Stomach (tissue), 9 donors: ENCODE measurements around the gene PSMD13. TPM values are rescaled to one million over a fixed set of nuclear protein-coding genes. Genes with fewer than 3 reads are reported as not detected.
"Not testable (repeated sequence)": the region's sequence is repeated elsewhere in the genome, so short reads cannot be mapped to it uniquely, and the experiment has no call there.

Source experiments
- DNase-seq, 2 donors: peaks; one replicate each; pipeline versions ENCODE4 v3.0.0 to v3.0.0-alpha.2; 2013 to 2019
- H3K27ac ChIP-seq, 5 donors: fragments of 200-600 bp in 4 of 5; sonication (generic) in 4 of 5; one replicate each; pipeline ENCODE4 v1.5.1; 2013 to 2019; ENCODE audit warnings: mild to moderate bottlenecking in 1 of 5, moderate library complexity in 1 of 5
- H3K27me3 ChIP-seq, 3 donors: fragments of 200-600 bp; sonication (generic); one replicate each; pipeline ENCODE4 v1.5.1; 2017 to 2019; ENCODE audit warnings: mixed run types in 1 of 3
- H3K36me3 ChIP-seq, 4 donors: fragments of 200-600 bp; sonication (generic); 1 replicate in 3 of 4; 2 replicates in 1 of 4; pipeline ENCODE4 v1.5.1; 2016 to 2019
- H3K4me1 ChIP-seq, 4 donors: fragments of 200-600 bp; sonication (generic); one replicate each; pipeline ENCODE4 v1.5.1; 2016 to 2019
- H3K4me3 ChIP-seq, 4 donors: fragments of 200-600 bp; sonication (generic) in 3 of 4; one replicate each; pipeline ENCODE4 v1.5.1; 2016 to 2019; ENCODE audit warnings: mild to moderate bottlenecking in 1 of 4
- H3K9me3 ChIP-seq, 4 donors: fragments of 200-600 bp; sonication (generic); one replicate each; pipeline ENCODE4 v1.5.1; 2016 to 2019
- CTCF ChIP-seq, 7 experiments: fragments of 450-650 bp in 4 of 7; fragments of 200-600 bp in 3 of 7; sonication (generic) in 3 of 7; IDR thresholded peaks; one replicate each; pipeline ENCODE4 v1.5.1; 2016 to 2019; ENCODE audit warnings: antibody characterized with exemption in 7 of 7, control low read depth in 2 of 7, mild to moderate bottlenecking in 1 of 7
- EP300 ChIP-seq: sonication (generic); formaldehyde crosslinking; IDR thresholded peaks from one replicate; pipeline ENCODE4 v1.6.1; 2017; ENCODE audit warnings: antibody characterized with exemption
- POLR2A ChIP-seq, 4 donors: fragments of 450-650 bp; IDR thresholded peaks; one replicate each; pipeline ENCODE4 v1.6.1; 2016; ENCODE audit warnings: antibody characterized with exemption in 4 of 4, control low read depth in 2 of 4, mild to moderate bottlenecking in 1 of 4, moderate library complexity in 1 of 4
- POLR2AphosphoS5 ChIP-seq, 3 donors: sonication (generic); formaldehyde crosslinking; IDR thresholded peaks; one replicate each; pipeline ENCODE4 v1.6.1; 2016; ENCODE audit warnings: antibody characterized with exemption in 3 of 3
- WGBS, 5 donors: extraction: QIAGEN DNeasy Blood & Tissue Kit in 3 of 5; methylation state at CpG; one replicate each; pipeline versions ENCODE4 v1.1.5 to v1.1.7; 2013 to 2018; 5-methylcytosine and 5-hydroxymethylcytosine counted together
- intact Hi-C: fragments of 100-400 bp; cut with DNase I; formaldehyde crosslinking; loops from one replicate; pipeline ENCODE4 v1.15.1; 2023; ENCODE audit warnings: low total_unique reads
- polyA plus RNA-seq, 3 donors: library from polyadenylated mRNA; stranded (reverse); fragments of 200-250 nt; gene quantifications; one replicate each; pipeline ENCODE4 v1.2.3, GENCODE V29; 2013
- total RNA-seq, 5 donors: library from RNA; depleted of rRNA; stranded (reverse); fragments of >200 nt; gene quantifications; one replicate each; pipeline versions ENCODE4 v1.1.0 to v1.2.3, GENCODE V29; 2014 to 2016
- donor health status: healthy with polysubstance abuse.
- donor health status: Bipolar disorder and iron deficiency.
- donor health status: healthy.

The PSMD13 gene
- total and polyA plus RNA-seq, 8 donors = 36.2 to 132 (median 111) TPM

GRCh38 chr11:191490-192478, 45.0 kb upstream of the PSMD13 start:
- H3K27me3 ChIP-seq, DNase-seq, H3K36me3 ChIP-seq, H3K9me3 ChIP-seq, H3K27ac ChIP-seq, intact Hi-C loops, H3K4me3 ChIP-seq, H3K4me1 ChIP-seq: not testable (repeated sequence)
- 40 to 64% (median 54%) methylated on average over 2 to 7 of the region's 8 CpGs for WGBS, 5 donors
- peak in 4 of 7 experiments; percentile 15 to 38 (median 26) for TF ChIP-seq CTCF (IDR thresholded peaks at IDR 0.05)

GRCh38 chr11:192674-193128, 44.1 kb upstream of the PSMD13 start, which contains the start of gene SCGB1C1:
Gene SCGB1C1, plus strand, starts transcription at chr11:193078. Its CDS starts 22 bp downstream, at chr11:193100.
- H3K4me3 ChIP-seq, intact Hi-C loops: not testable (repeated sequence)
- WGBS, 5 donors = 70 to 81% (median 77%) methylated on average over 1 to 6 of the region's 11 CpGs; no CpG with 5 or more reads in 1 of the 5 donors

GRCh38 chr11:193481-193880, 43.3 kb upstream of the PSMD13 start:
- H3K27me3 ChIP-seq, H3K9me3 ChIP-seq, H3K4me3 ChIP-seq, intact Hi-C loops, H3K36me3 ChIP-seq, H3K27ac ChIP-seq, H3K4me1 ChIP-seq: not testable (repeated sequence)
- WGBS, 5 donors = 72 to 78% (median 75%) methylated on average over 4 to 5 of the region's 5 CpGs
- DNase-seq = peak in 1 of 2 donors; percentile 15

More at GRCh38 chr11:192674-193128, 44.1 kb upstream of the PSMD13 start, which contains the start of gene SCGB1C1:
- H3K4me1 ChIP-seq, H3K27me3 ChIP-seq, H3K27ac ChIP-seq, H3K36me3 ChIP-seq, H3K9me3 ChIP-seq, DNase-seq: not testable (repeated sequence)

GRCh38 chr11:196786-197731, 39.7 kb upstream of the PSMD13 start:
- 70 to 81% (median 78%) methylated on average over 4 to 23 of the region's 23 CpGs for WGBS, 5 donors
- no peaks in the 10 kb centered on the region for H3K9me3 ChIP-seq
- intact Hi-C loops = no loop called here
- H3K27me3 ChIP-seq = no peaks in the 10 kb centered on the region
- peaks cover 5 to 24% (median 18%) of the 10 kb centered on the region in 4 donors for H3K36me3 ChIP-seq
- H3K4me1 ChIP-seq = peaks cover 0 to 10% (median under 1%) of the 10 kb centered on the region in 4 donors
- H3K4me3 ChIP-seq = no peak overlapping the region
- DNase-seq = peak in 1 of 2 donors; percentile 24
- TF ChIP-seq POLR2A (IDR thresholded peaks at IDR 0.05) (no peak), CTCF (IDR thresholded peaks at IDR 0.05) (no peak), POLR2AphosphoS5 (IDR thresholded peaks at IDR 0.05) (no peak), EP300 (no peak)
- no peak overlapping the region for H3K27ac ChIP-seq

GRCh38 chr11:197741-198235, 39.0 kb upstream of the PSMD13 start:
- peak in 1 of 2 donors; percentile 17 for DNase-seq
- Histone ChIP-seq H3K27ac (no peak overlapping the region), H3K27me3 (no peaks in the 10 kb centered on the region), H3K4me3 (no peak overlapping the region), H3K9me3 (no peaks in the 10 kb centered on the region), H3K4me1 (peaks cover 0 to 17% (median 4%) of the 10 kb centered on the region in 4 donors), H3K36me3 (peaks cover 5 to 30% (median 25%) of the 10 kb centered on the region in 4 donors)
- 73 to 83% (median 81%) methylated on average over 2 to 9 of the region's 9 CpGs for WGBS, 5 donors
- intact Hi-C loops = no loop called here
- TF ChIP-seq EP300 = no peak
- no peak for TF ChIP-seq POLR2AphosphoS5 (IDR thresholded peaks at IDR 0.05)
- no peak for TF ChIP-seq CTCF (IDR thresholded peaks at IDR 0.05)
- no peak for TF ChIP-seq POLR2A (IDR thresholded peaks at IDR 0.05)
